Activated naive CD8-positive, alpha-beta T cell treated with anti-CD3 and anti-CD28 coated beads, Interleukin-2, amount 50 U/mL, for 24 hours (primary cell): ENCODE measurements around the gene KCNMB1.
"Not testable (repeated sequence)": the region's sequence is repeated elsewhere in the genome, so short reads cannot be mapped to it uniquely, and the experiment has no call there.

Experiments used
- ATAC-seq: fragments of 150-1000 bp; cut with Tn5 transposase; one replicate; pipeline ENCODE4 v1.10.0; 2021
- DNase-seq: peaks from one replicate; pipeline ENCODE4 v3.0.0; 2021
- H3K27ac Mint-ChIP-seq: one replicate; pipeline ENCODE4 v1.8.0; 2021; ENCODE audit warnings: mild to moderate bottlenecking, mixed read lengths
- H3K27me3 Mint-ChIP-seq: one replicate; pipeline ENCODE4 v1.8.0; 2021; ENCODE audit warnings: mixed read lengths
- H3K36me3 Mint-ChIP-seq: one replicate; pipeline ENCODE4 v1.8.0; 2021; ENCODE audit warnings: low read depth, mixed read lengths
- H3K4me1 Mint-ChIP-seq: one replicate; pipeline ENCODE4 v1.8.0; 2021; ENCODE audit warnings: mixed read lengths
- H3K4me3 Mint-ChIP-seq: one replicate; pipeline ENCODE4 v1.8.0; 2021; ENCODE audit warnings: mild to moderate bottlenecking, moderate library complexity, mixed read lengths
- H3K9me3 Mint-ChIP-seq: one replicate; pipeline ENCODE4 v1.8.0; 2021; ENCODE audit warnings: mixed read lengths

The KCNMB1 gene

DNA sequence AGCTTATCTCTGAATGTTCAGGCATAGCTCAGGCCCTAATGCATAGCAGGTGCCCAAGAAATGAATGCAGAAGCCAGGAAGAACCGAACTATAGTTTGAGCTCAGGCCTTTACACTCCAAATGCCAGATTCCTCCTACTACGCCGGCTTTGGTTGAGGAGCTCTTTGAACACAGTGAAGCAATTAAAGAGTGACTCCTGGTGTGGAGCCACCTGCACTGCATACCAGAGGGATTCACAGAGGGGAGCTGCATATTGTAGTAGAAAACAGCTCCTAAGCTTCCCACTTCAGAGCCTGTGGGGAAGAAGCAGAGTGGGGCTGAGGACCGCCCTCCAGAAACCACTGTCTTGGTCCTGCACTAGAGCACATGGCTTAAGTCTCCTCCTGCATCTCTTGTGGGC is 14.5 kb upstream of the KCNMB1 start:
- Mint-ChIP-seq H3K27me3 (no peaks in the 10 kb centered on the region), H3K4me3 (no peak overlapping the region), H3K9me3 (no peaks in the 10 kb centered on the region), H3K36me3 (no peaks in the 10 kb centered on the region), H3K27ac (no peak overlapping the region), H3K4me1 (no peaks in the 10 kb centered on the region)
- DNase-seq, result no peak
- no peak for ATAC-seq

- no peaks in the 10 kb centered on the region for H3K4me1 Mint-ChIP-seq
- no peaks in the 10 kb centered on the region for H3K9me3 Mint-ChIP-seq
- DNase-seq (no peak), ATAC-seq (no peak)
- H3K27me3 Mint-ChIP-seq, result no peaks in the 10 kb centered on the region
- H3K4me3 Mint-ChIP-seq, result no peak overlapping the region
- no peak overlapping the region for H3K27ac Mint-ChIP-seq
- H3K36me3 Mint-ChIP-seq, result no peaks in the 10 kb centered on the region
Observed at GRCh38 chr5:170402508-170402907, 13.3 kb upstream of the KCNMB1 start.

- Mint-ChIP-seq H3K27me3 (no peaks in the 10 kb centered on the region), H3K4me1 (peaks cover 20% of the 10 kb centered on the region), H3K27ac (no peak overlapping the region), H3K36me3 (no peaks in the 10 kb centered on the region), H3K9me3 (no peaks in the 10 kb centered on the region), H3K4me3 (no peak overlapping the region)
- DNase-seq (no peak), ATAC-seq (no peak)
Observed at GRCh38 chr5:170397059-170397458, 7.9 kb upstream of the KCNMB1 start.

DNA sequence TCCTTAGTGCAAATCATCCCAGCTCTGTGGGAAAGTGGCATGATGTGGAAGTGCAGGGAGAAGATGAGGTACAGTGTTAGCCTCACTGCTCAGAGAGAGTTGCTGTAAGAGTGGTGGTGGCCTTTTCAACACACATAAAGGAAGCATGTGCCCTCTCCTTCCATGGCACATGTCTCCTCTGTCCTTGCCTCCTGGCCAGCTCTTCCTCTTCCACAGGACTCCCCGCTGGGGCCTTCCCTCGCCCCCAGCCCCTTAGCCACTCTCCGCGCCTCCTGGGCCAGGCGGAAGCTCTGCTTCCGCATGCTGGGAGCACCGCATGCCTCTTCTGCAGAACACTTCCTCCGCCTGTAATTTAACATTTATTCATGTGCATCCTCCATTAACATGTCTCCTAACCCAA is 4.8 kb upstream of the KCNMB1 start:
- Mint-ChIP-seq H3K27me3 (no peaks in the 10 kb centered on the region), H3K36me3 (no peaks in the 10 kb centered on the region), H3K9me3 (no peaks in the 10 kb centered on the region), H3K4me1 (peaks cover 20% of the 10 kb centered on the region), H3K27ac (peak overlapping the region; percentile 44), H3K4me3 (no peak overlapping the region)
- ATAC-seq (no peak), DNase-seq (no peak)

DNA sequence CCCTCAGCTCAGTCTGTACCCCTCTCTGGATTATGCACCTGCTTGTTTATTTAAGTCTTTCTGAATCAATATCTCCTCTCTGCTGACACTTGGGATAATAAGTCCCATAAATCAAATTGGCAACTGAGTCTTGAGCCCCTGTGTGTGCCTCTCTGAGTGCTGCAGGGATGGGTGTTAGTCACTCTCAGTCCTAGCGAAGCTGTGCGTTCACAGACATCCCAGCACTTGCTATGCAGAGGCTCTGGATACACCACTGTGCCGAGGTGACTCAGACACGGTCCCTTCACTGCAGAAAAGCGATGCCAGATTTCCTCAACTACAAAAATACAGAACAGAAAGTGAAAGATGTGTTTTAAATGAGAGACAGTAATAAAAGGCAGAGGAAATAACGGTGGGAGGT is 4.1 kb upstream of the KCNMB1 start:
- peak overlapping the region; percentile 27 for H3K4me3 Mint-ChIP-seq

GRCh38 chr5:170390472-170390871 is 1.3 kb upstream of the KCNMB1 start:
- H3K9me3 Mint-ChIP-seq, result no peaks in the 10 kb centered on the region
- ATAC-seq (no peak), DNase-seq (no peak)
- H3K4me1 Mint-ChIP-seq, result peaks cover 21% of the 10 kb centered on the region
- H3K27ac Mint-ChIP-seq, result no peak overlapping the region
- H3K4me3 Mint-ChIP-seq, result no peak overlapping the region
- H3K36me3 Mint-ChIP-seq, result no peaks in the 10 kb centered on the region
- no peaks in the 10 kb centered on the region for H3K27me3 Mint-ChIP-seq

More for the DNA sequence above, 4.1 kb upstream of the KCNMB1 start:
- no peaks in the 10 kb centered on the region for H3K9me3 Mint-ChIP-seq
- H3K27ac Mint-ChIP-seq, result peak overlapping the region; percentile 44
- no peaks in the 10 kb centered on the region for H3K27me3 Mint-ChIP-seq
- no peaks in the 10 kb centered on the region for H3K36me3 Mint-ChIP-seq
- DNase-seq (peak; percentile 24), ATAC-seq (peak; percentile 97)
- peaks cover 20% of the 10 kb centered on the region for H3K4me1 Mint-ChIP-seq

- ATAC-seq, result no peak
- DNase-seq, result no peak
- peaks cover 17% of the 10 kb centered on the region for H3K4me1 Mint-ChIP-seq
- H3K36me3 Mint-ChIP-seq, result no peaks in the 10 kb centered on the region
- H3K9me3 Mint-ChIP-seq, result no peaks in the 10 kb centered on the region
- no peak overlapping the region for H3K4me3 Mint-ChIP-seq
- no peaks in the 10 kb centered on the region for H3K27me3 Mint-ChIP-seq
- no peak overlapping the region for H3K27ac Mint-ChIP-seq
Observed at GRCh38 chr5:170389550-170389892, 354 bp upstream of the KCNMB1 start.

DNA sequence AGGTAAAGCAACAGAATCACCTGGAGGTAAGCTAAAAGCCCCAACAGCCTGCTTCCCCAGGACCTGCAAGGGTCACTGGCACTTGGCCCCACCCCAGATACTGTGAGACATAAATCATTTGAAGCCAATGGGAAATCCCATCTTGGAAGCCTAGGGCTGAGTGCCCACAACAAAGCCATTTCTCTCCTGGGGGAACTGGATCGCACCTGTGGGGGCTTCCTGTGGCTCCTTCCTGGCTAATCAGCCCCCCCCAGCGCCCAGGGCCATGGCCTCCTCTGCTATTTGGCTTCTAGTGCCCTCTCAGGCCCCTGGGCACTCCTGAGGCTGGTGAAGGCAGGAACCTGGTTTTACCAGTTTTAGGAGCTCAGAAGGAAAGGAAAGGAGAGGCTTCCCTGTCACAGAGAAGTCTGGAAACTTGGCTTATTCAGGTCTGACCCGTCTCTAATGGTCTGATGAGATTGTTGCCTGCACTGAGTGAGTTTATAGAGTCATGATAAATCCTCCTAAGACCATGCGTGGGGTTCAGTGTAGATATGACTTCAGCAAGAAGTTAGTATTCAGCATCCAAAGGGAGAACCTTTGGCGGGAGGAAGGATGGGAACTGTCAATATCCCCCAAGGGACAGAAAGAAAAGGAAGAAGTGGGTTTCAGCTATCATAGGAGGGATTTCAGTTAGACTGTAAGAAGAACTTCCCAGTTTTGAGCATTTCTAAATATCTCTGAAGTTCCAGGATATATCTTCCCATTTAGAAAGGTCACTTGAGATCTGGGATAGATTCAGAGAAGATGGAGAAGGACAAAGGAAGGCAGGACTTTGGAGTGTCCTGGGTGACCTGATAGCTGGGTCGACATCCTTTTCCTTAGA is 1.2 kb downstream of the KCNMB1 start:
- no peaks in the 10 kb centered on the region for H3K9me3 Mint-ChIP-seq
- no peak overlapping the region for H3K27ac Mint-ChIP-seq
- no peak for DNase-seq
- ATAC-seq, result no peak
- H3K4me3 Mint-ChIP-seq, result no peak overlapping the region
- H3K27me3 Mint-ChIP-seq, result no peaks in the 10 kb centered on the region
- peaks cover 4% of the 10 kb centered on the region for H3K4me1 Mint-ChIP-seq
- no peaks in the 10 kb centered on the region for H3K36me3 Mint-ChIP-seq

DNA sequence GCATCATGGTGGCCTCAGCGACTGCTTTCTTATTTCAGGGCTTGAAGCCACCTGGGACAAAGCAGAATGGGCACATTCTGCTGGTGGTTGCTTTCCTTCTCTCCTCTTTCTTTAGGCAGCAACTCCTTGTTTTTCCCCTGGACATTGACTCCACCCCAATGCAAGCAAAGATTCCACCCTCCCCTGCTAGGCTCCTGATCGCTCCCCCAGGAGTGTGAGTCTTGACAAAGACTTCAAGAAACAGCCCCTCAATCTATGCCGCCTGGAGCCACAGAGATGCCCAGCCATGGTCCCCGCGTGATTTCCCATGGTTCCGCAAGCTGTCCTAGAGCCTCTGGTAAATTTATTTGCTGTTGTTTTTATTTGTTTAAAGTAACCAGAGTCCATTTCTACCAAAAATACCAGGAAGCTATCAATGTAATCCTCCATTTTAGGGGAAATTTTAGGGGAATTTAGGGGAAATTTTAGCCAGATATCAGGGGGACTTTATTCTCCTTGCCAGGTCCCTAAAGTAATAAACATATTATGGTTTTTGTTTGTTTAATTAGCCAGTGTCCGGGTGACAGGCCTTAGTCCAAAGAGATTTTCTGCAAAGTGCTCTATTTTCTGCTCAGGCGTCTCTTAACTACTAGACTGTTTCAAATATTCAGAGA is 2.3 kb downstream of the KCNMB1 start:
- H3K27ac Mint-ChIP-seq, result no peak overlapping the region
- no peak overlapping the region for H3K4me3 Mint-ChIP-seq
- H3K9me3 Mint-ChIP-seq, result no peaks in the 10 kb centered on the region
- H3K36me3 Mint-ChIP-seq, result no peaks in the 10 kb centered on the region
- ATAC-seq (no peak), DNase-seq (no peak)
- H3K4me1 Mint-ChIP-seq, result peaks cover 3% of the 10 kb centered on the region
- no peaks in the 10 kb centered on the region for H3K27me3 Mint-ChIP-seq

- DNase-seq (no peak), ATAC-seq (no peak)
- Mint-ChIP-seq H3K27ac (no peak overlapping the region), H3K4me1 (peaks cover 3% of the 10 kb centered on the region), H3K27me3 (no peaks in the 10 kb centered on the region), H3K36me3 (no peaks in the 10 kb centered on the region), H3K9me3 (no peaks in the 10 kb centered on the region), H3K4me3 (no peak overlapping the region)
Observed at GRCh38 chr5:170383227-170383626, 5.9 kb downstream of the KCNMB1 start.

DNA sequence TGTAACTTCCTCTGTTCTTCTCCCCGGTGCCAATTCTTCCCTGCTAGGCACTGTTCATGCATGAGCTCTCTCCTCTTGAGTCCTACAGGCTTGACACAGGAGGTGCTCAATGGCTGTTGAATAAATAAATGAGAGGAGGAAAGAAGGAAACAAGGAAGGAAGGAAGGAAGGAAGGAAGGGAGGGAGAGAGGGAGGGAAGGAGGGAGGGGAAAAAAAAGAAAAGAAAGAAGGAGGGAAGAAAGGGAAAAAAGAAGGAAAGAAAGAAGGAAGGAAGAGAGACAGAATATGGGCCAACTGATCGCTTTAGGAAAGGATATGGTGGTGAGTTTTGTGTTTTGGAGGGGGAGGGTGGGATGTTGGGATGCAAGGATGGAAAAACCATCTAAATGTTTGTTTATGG is 6.4 kb downstream of the KCNMB1 start:
- Mint-ChIP-seq H3K36me3 (no peaks in the 10 kb centered on the region), H3K27me3 (no peaks in the 10 kb centered on the region)

DNA sequence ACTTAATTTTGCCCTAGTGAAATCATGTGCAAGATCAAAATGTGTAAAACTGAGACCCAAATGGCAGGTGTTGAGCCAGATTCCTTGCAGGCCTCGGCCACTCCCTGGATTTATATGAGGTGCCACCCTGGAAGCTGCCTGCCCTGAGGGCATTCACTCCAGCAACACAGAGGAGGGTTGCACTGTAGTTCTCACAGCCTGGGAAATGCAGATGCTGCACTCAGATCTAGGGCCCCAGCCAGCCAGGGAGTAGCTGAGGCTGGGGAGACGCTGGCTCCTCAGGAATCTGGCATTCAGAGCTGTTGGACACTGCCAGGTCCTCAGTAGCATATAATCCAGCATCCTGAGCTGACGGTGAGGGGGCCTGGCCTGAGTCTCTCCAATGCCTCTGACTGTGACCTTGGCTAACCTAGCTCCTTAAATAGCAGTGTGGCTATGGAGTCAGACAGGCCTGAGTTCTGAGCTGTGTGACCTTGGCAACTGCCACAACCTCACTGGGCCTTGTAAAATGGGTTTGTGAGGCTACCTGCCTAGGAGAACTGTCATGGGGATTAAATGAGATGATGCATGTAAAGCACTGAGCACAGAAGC is 8.7 kb downstream of the KCNMB1 start:
- H3K36me3 Mint-ChIP-seq, result no peaks in the 10 kb centered on the region
- H3K27me3 Mint-ChIP-seq, result peaks cover 1% of the 10 kb centered on the region
- ATAC-seq, result no peak
- no peaks in the 10 kb centered on the region for H3K9me3 Mint-ChIP-seq
- H3K27ac Mint-ChIP-seq, result no peak overlapping the region
- H3K4me3 Mint-ChIP-seq, result no peak overlapping the region
- no peak for DNase-seq
- no peaks in the 10 kb centered on the region for H3K4me1 Mint-ChIP-seq

More for the DNA sequence above, 6.4 kb downstream of the KCNMB1 start:
- Mint-ChIP-seq H3K4me3 (no peak overlapping the region), H3K4me1 (peaks cover 3% of the 10 kb centered on the region), H3K27ac (no peak overlapping the region), H3K9me3 (no peaks in the 10 kb centered on the region)
- no peak for ATAC-seq
- no peak for DNase-seq

GRCh38 chr5:170378740-170379139 is 10.4 kb downstream of the KCNMB1 start:
- ATAC-seq (no peak), DNase-seq (no peak)
- Mint-ChIP-seq H3K27ac (no peak overlapping the region), H3K4me3 (no peak overlapping the region), H3K9me3 (no peaks in the 10 kb centered on the region), H3K36me3 (no peaks in the 10 kb centered on the region), H3K4me1 (no peaks in the 10 kb centered on the region), H3K27me3 (peaks cover 1% of the 10 kb centered on the region)

DNA sequence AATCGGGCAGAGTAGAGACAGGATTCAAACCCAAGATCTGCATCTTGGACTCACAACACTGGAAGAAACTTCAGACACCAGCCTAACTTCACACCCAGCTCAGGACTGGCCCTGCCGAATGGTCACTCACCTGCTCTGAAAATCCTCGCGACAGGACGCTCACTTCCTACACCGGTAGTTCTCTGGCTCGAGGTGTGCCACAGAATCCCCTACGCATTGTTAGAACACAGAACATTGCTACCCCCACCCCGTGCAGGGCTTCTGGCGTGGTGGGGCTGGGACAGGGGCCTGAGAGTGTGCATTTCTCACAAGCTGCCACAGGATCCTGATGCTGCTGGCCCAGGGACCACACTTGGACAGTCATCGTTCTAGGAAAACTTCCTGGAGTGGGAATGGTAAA is 12.1 kb downstream of the KCNMB1 start:
- DNase-seq (no peak), ATAC-seq (no peak)
- H3K27ac Mint-ChIP-seq, result no peak overlapping the region
- H3K36me3 Mint-ChIP-seq, result no peaks in the 10 kb centered on the region
- no peaks in the 10 kb centered on the region for H3K4me1 Mint-ChIP-seq
- H3K27me3 Mint-ChIP-seq, result peaks cover 1% of the 10 kb centered on the region
- H3K9me3 Mint-ChIP-seq, result no peaks in the 10 kb centered on the region
- H3K4me3 Mint-ChIP-seq, result no peak overlapping the region

DNA sequence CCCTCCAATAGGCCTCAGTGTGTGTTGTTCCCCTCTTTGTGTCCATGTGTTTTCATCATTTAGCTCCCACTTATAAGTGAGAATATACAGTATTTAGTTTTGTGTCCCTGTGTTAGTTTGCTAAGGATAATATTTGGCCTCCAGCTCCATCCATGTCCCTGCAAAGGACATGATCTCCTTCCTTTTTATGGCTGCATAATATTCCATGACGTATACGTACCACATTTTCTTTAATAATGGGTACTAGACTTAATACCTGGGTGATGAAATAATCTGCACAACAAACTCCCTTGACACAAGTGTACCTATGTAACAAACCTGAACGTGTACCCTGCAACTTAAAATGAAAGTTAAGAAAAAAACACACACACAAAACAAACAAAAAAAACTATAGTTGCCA is 12.6 kb downstream of the KCNMB1 start:
- not testable (repeated sequence) for H3K4me3 Mint-ChIP-seq, ATAC-seq, DNase-seq, H3K4me1 Mint-ChIP-seq, H3K27ac Mint-ChIP-seq, H3K9me3 Mint-ChIP-seq, H3K36me3 Mint-ChIP-seq, H3K27me3 Mint-ChIP-seq
